Activated CD4-positive, alpha-beta memory T cell treated with anti-CD3 and anti-CD28 coated beads for 36 hours (primary cell): ENCODE data around the gene PRTFDC1. TPM values are rescaled to one million over a fixed set of nuclear protein-coding genes. Genes with fewer than 3 reads are reported as not detected.
"Not testable (repeated sequence)": the region's sequence is repeated elsewhere in the genome, so short reads cannot be mapped to it uniquely, and the experiment has no call there.

ENCODE experiments used
- CTCF ChIA-PET: fragments of 350-600 bp; sonication (Branson Sonifier 250); formaldehyde crosslinking; loops from one replicate; lab custom pipeline; 2021; ENCODE audit warnings: antibody characterized with exemption, inconsistent platforms; lab: Charles Lee
- POLR2A ChIA-PET: fragments of 350-600 bp; sonication (Branson Sonifier 250); formaldehyde crosslinking; loops from one replicate; lab custom pipeline; 2021; ENCODE audit warnings: antibody characterized with exemption; lab: Charles Lee
- DNase-seq: peaks from one replicate; pipeline ENCODE4 v3.0.0-alpha.2; 2020
- H3K27ac Mint-ChIP-seq: one replicate; pipeline ENCODE4 v1.8.0; 2021; ENCODE audit warnings: mixed read lengths
- H3K27me3 Mint-ChIP-seq: one replicate; pipeline ENCODE4 v1.8.0; 2021; ENCODE audit warnings: mixed read lengths
- H3K36me3 Mint-ChIP-seq: one replicate; pipeline ENCODE4 v1.8.0; 2021; ENCODE audit warnings: mixed read lengths
- H3K4me1 Mint-ChIP-seq: one replicate; pipeline ENCODE4 v1.8.0; 2021; ENCODE audit warnings: low read depth, mixed read lengths
- H3K4me3 Mint-ChIP-seq: one replicate; pipeline ENCODE4 v1.8.0; 2021; ENCODE audit warnings: mild to moderate bottlenecking, mixed read lengths
- H3K9me3 Mint-ChIP-seq: one replicate; pipeline ENCODE4 v1.8.0; 2021; ENCODE audit warnings: mixed read lengths
- intact Hi-C: fragments of 100-400 bp; cut with micrococcal nuclease; formaldehyde crosslinking; loops from one replicate; pipeline ENCODE4 v1.15.1; 2023
- total RNA-seq, 2 experiments: library from RNA; stranded (reverse); gene quantifications; one replicate each; pipeline ENCODE4 v1.2.3, GENCODE V29; 2021

Gene PRTFDC1
- total RNA-seq, 2 experiments from 2014 or later: 0.36 to 0.41 TPM

- Mint-ChIP-seq H3K27ac (no peak overlapping the region), H3K4me3 (no peak overlapping the region), H3K27me3 (no peaks in the 10 kb centered on the region), H3K9me3 (no peaks in the 10 kb centered on the region), H3K4me1 (peaks cover 7% of the 10 kb centered on the region), H3K36me3 (no peaks in the 10 kb centered on the region)
- CTCF ChIA-PET: interaction anchor here (0.9 kb wide), 1 partner anchor 364 kb away, joined by 3 read pairs; no protein-coding TSS in a partner anchor
- DNase-seq: no peak
- intact Hi-C loops: no loop called here
- POLR2A ChIA-PET: no interaction called here
Observed at GRCh38 chr10:24982319-24983112, 30.1 kb upstream of the PRTFDC1 start.

DNA sequence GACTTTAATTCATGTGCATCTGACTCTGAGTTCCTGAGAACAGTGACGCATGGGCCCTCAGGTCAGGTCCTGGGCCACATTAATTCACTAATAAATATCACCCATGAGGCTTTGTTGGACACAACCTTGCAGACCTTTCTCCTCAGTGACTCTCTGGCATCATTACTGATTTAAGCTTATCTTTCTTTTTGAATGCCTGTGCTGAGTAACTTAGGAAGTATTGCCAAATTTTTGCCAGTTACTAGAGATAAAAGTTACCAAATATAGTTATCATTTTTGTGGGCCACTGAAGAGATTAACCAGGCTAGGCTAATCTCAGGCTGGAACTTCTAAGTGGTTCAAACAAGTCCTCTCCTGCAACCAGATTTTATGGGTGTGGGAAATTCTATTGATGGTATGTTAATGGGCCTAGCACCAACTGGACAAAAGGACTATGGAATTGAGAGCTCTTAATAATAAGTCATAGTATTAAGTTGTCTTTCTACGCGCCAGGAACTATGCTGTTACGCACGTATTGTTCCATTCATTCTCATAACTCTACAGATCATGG is 28.8 kb upstream of the PRTFDC1 start:
- no peaks in the 10 kb centered on the region for H3K9me3 Mint-ChIP-seq
- no peaks in the 10 kb centered on the region for H3K27me3 Mint-ChIP-seq
- ChIA-PET CTCF (interaction anchor here (0.9 kb wide), 1 partner anchor 363 kb away, joined by 3 read pairs; no protein-coding TSS in a partner anchor), POLR2A (no interaction called here)
- intact Hi-C loops: no loop called here
- H3K4me1 Mint-ChIP-seq: peaks cover 7% of the 10 kb centered on the region
- no peak overlapping the region for H3K27ac Mint-ChIP-seq
- no peak for DNase-seq
- no peak overlapping the region for H3K4me3 Mint-ChIP-seq
- H3K36me3 Mint-ChIP-seq: no peaks in the 10 kb centered on the region

DNA sequence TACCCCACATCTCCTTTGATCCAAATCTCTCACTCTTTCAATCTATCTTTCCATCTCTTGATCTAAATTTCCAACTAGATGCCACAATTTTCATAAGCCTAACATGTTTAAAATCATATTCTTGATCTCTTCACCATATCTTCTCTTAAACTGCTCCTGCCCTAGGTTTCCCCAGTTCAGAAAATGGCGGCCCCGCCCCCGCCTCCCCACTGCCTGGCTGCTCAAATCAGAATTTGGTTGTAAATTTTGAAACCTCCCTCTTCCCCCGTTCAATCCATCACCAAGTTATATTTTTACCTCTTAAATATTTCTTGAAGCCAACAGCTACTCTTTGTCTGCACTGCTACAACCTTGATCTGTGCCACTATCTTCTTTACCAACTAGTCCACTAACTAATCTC is 27.3 kb upstream of the PRTFDC1 start:
- H3K27me3 Mint-ChIP-seq: no peaks in the 10 kb centered on the region
- CTCF ChIA-PET: no interaction called here
- no peak for DNase-seq
- intact Hi-C loops: no loop called here
- peaks cover 7% of the 10 kb centered on the region for H3K4me1 Mint-ChIP-seq
- no peaks in the 10 kb centered on the region for H3K9me3 Mint-ChIP-seq
- POLR2A ChIA-PET: no interaction called here
- no peak overlapping the region for H3K4me3 Mint-ChIP-seq
- no peak overlapping the region for H3K27ac Mint-ChIP-seq
- no peaks in the 10 kb centered on the region for H3K36me3 Mint-ChIP-seq

GRCh38 chr10:24974976-24975375 is 22.6 kb upstream of the PRTFDC1 start:
- Mint-ChIP-seq H3K36me3 (no peaks in the 10 kb centered on the region), H3K27ac (no peak overlapping the region), H3K4me3 (no peak overlapping the region), H3K27me3 (no peaks in the 10 kb centered on the region), H3K9me3 (no peaks in the 10 kb centered on the region), H3K4me1 (peaks cover 2% of the 10 kb centered on the region)
- DNase-seq: no peak
- CTCF ChIA-PET: interaction anchor here (0.7 kb wide), 1 partner anchor 84 kb away, joined by 3 read pairs; no protein-coding TSS in a partner anchor
- POLR2A ChIA-PET: no interaction called here
- intact Hi-C loops: no loop called here

GRCh38 chr10:24973163-24973562 is 20.8 kb upstream of the PRTFDC1 start:
- Mint-ChIP-seq H3K27me3 (no peaks in the 10 kb centered on the region), H3K4me3 (no peak overlapping the region), H3K4me1 (peaks cover 2% of the 10 kb centered on the region), H3K36me3 (no peaks in the 10 kb centered on the region), H3K9me3 (no peaks in the 10 kb centered on the region), H3K27ac (no peak overlapping the region)
- no peak for DNase-seq
- intact Hi-C loops: no loop called here
- POLR2A ChIA-PET: no interaction called here
- CTCF ChIA-PET: interaction anchor here (1.4 kb wide), 1 partner anchor 17 kb away, joined by 5 read pairs; no protein-coding TSS in a partner anchor

DNA sequence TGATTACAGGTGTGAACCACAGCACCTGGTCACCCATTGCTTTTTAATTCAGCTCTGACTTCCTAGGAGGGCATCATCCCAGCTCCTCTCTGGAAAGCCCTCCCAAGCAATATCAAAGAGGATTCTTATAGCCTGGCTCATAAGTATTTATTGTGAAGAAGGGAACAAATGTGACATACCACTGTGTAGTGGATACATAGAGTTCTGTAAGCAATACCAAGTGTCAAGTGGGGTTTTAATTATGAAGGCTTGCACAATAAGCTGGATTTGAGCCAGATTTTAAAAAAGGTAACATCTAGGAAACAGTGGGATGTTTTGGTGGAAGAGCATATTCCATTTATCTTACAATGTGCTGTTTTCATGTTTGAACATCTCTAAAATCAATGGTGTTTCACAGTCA is 19.0 kb upstream of the PRTFDC1 start:
- Mint-ChIP-seq H3K27me3 (no peaks in the 10 kb centered on the region), H3K4me3 (no peak overlapping the region), H3K9me3 (no peaks in the 10 kb centered on the region), H3K27ac (no peak overlapping the region), H3K4me1 (peaks cover 2% of the 10 kb centered on the region), H3K36me3 (no peaks in the 10 kb centered on the region)
- ChIA-PET CTCF (no interaction called here), POLR2A (no interaction called here)
- no peak for DNase-seq
- intact Hi-C loops: no loop called here

- DNase-seq: no peak
- Mint-ChIP-seq H3K4me1 (peaks cover 2% of the 10 kb centered on the region), H3K27ac (no peak overlapping the region), H3K27me3 (no peaks in the 10 kb centered on the region), H3K4me3 (no peak overlapping the region), H3K9me3 (no peaks in the 10 kb centered on the region), H3K36me3 (no peaks in the 10 kb centered on the region)
- CTCF ChIA-PET: no interaction called here
- POLR2A ChIA-PET: no interaction called here
- intact Hi-C loops: no loop called here
Observed at GRCh38 chr10:24969841-24970281, 17.5 kb upstream of the PRTFDC1 start.

GRCh38 chr10:24968951-24969350 is 16.5 kb upstream of the PRTFDC1 start:
- H3K27ac Mint-ChIP-seq, H3K9me3 Mint-ChIP-seq, H3K27me3 Mint-ChIP-seq, H3K4me3 Mint-ChIP-seq, H3K36me3 Mint-ChIP-seq, H3K4me1 Mint-ChIP-seq, DNase-seq, POLR2A ChIA-PET, intact Hi-C loops: not testable (repeated sequence)
- CTCF ChIA-PET: interaction anchor here (0.7 kb wide), 1 partner anchor 292 kb away, joined by 3 read pairs; no protein-coding TSS in a partner anchor

GRCh38 chr10:24968349-24968748 is 15.9 kb upstream of the PRTFDC1 start:
- no peak for DNase-seq
- no peaks in the 10 kb centered on the region for H3K36me3 Mint-ChIP-seq
- H3K9me3 Mint-ChIP-seq: no peaks in the 10 kb centered on the region
- no peaks in the 10 kb centered on the region for H3K27me3 Mint-ChIP-seq
- ChIA-PET CTCF (no interaction called here), POLR2A (no interaction called here)
- H3K4me1 Mint-ChIP-seq: peaks cover 2% of the 10 kb centered on the region
- H3K27ac Mint-ChIP-seq: no peak overlapping the region
- no peak overlapping the region for H3K4me3 Mint-ChIP-seq
- intact Hi-C loops: no loop called here

DNA sequence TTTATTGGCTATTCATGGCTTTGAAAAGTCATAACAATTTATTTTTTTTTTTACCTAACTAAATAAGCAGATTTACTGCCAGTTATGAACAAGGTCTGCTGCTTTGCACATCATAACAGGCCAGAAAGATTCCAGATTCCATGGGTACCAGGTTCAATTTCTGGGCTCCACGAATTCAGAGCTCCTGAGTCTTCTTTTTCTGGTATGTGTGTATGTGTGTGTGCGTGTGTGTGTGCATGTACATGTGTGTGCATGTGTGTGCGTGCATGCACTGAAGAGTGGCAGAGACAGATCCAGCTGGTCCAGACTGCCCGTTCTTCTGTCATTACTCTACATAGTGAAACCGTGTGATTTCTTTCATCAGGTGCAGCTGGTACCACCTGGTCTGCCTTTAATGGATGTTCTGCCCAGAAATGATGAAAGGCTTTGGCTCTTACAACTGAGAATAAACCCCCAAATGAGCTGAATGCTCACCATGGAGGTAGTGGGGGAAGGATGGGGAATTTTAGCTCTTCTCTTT is 14.6 kb upstream of the PRTFDC1 start:
- Mint-ChIP-seq H3K4me1 (peaks cover 9% of the 10 kb centered on the region), H3K9me3 (no peaks in the 10 kb centered on the region), H3K4me3 (no peak overlapping the region), H3K27me3 (no peaks in the 10 kb centered on the region), H3K36me3 (no peaks in the 10 kb centered on the region), H3K27ac (no peak overlapping the region)
- DNase-seq: no peak
- ChIA-PET CTCF (no interaction called here), POLR2A (no interaction called here)
- intact Hi-C loops: no loop called here

GRCh38 chr10:24965051-24965450 is 12.6 kb upstream of the PRTFDC1 start:
- Mint-ChIP-seq H3K36me3 (no peaks in the 10 kb centered on the region), H3K4me1 (peaks cover 8% of the 10 kb centered on the region), H3K27ac (no peak overlapping the region), H3K27me3 (no peaks in the 10 kb centered on the region), H3K9me3 (no peaks in the 10 kb centered on the region), H3K4me3 (no peak overlapping the region)
- intact Hi-C loops: no loop called here
- ChIA-PET POLR2A (no interaction called here), CTCF (interaction anchor here (0.6 kb wide), 1 partner anchor 447 kb away, joined by 3 read pairs; no protein-coding TSS in a partner anchor)
- DNase-seq: no peak

- CTCF ChIA-PET: interaction anchor here (0.5 kb wide), 1 partner anchor 37 kb away, joined by 3 read pairs; no protein-coding TSS in a partner anchor
- POLR2A ChIA-PET: interaction anchor here (1.6 kb wide), 1 partner anchor 12 kb away, joined by 3 read pairs; no protein-coding TSS in a partner anchor
- H3K36me3 Mint-ChIP-seq: no peaks in the 10 kb centered on the region
- no peak overlapping the region for H3K27ac Mint-ChIP-seq
- intact Hi-C loops: no loop called here
- peaks cover 7% of the 10 kb centered on the region for H3K4me1 Mint-ChIP-seq
- H3K9me3 Mint-ChIP-seq: no peaks in the 10 kb centered on the region
- H3K27me3 Mint-ChIP-seq: peaks cover 1% of the 10 kb centered on the region
- no peak for DNase-seq
- no peak overlapping the region for H3K4me3 Mint-ChIP-seq
Observed at GRCh38 chr10:24963521-24964041, 11.2 kb upstream of the PRTFDC1 start.
